ENCODE measurements around the gene ALG13.
"Not testable (repeated sequence)": the region's sequence is repeated elsewhere in the genome, so short reads cannot be mapped to it uniquely, and the experiment has no call there.

The ALG13 gene

GRCh38 chrX:111761578-111762135 is 80.7 kb downstream of the ALG13 start:
- DNase-seq: no peak

GRCh38 chrX:111778591-111778990 is 97.6 kb downstream of the ALG13 start:
- DNase-seq: no peak

DNA sequence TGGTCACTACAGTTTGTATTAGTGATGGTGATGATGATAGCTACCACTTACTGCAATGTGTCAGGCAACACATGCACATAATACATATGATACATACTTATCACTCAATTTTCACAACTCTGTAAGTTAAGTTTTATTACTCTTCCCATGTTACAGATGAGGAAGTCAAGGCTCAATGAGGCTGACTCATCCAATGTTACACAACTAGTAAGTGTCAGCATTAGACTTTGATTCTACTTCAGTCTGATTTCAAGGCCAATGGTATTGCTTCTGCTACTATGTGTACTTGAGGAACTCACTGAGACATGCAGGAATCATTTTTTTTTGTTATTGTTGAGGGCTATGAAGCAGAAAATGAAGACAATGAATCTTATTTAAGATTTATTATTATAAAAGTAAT is 98.6 kb downstream of the ALG13 start:
- DNase-seq: no peak

DNA sequence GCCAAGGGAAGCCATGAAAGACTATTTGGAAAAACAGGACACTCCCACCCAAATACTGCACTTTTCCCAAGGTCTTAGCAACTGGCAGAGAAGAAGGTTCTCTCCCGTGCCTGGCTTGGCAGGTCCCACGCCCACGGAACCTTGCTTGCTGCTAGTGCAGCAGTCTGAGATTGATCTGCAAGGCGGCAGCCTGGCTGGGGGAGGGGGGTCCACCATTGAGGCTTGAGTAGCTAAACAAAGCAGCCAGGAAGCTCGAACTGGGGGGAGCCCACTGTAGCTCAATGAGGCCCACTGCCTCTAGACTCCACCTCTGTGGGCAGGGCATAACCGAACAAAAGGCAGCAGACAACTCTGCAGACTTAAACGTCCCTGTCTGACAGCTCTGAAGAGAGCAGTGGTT is 103.7 kb downstream of the ALG13 start:
- no peak for DNase-seq

DNA sequence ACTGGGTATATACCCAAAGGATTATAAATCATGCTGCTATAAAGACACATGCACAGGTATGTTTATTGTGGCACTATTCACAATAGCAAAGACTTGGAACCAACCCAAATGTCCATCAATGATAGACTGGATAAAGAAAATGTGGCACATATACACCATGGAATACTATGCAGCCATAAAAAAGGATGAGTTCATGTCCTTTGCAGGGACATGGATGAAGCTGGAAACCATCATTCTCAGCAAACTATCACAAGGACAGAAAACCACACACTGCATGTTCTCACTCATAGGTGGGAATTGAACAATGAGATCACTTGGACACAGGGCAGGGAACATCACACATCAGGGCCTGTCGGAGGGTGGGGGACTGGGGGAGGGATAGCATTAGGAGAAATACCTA is 109.1 kb downstream of the ALG13 start:
- DNase-seq: not testable (repeated sequence)
